Neural progenitor cell (in vitro differentiated cells): ENCODE data around the gene RNF25. TPM values are rescaled to one million over a fixed set of nuclear protein-coding genes. Genes with fewer than 3 reads are reported as not detected.

ENCODE experiments used
- DNase-seq: peaks from one replicate; pipeline ENCODE4 v3.0.0-alpha.2; 2016; ENCODE audit warnings: low spot score
- H2AFZ ChIP-seq: fragments of 200-600 bp; sonication (generic); replicated peaks from 2 replicates; pipeline ENCODE4 v1.6.1; 2016; ENCODE audit warnings: antibody characterized with exemption
- H3F3A ChIP-seq: fragments of 200-600 bp; sonication (generic); 2 replicates; pipeline ENCODE4 v1.6.1; 2016; ENCODE audit warnings: antibody characterized with exemption, low read depth
- H3K27ac ChIP-seq: fragments of 200-600 bp; sonication (generic); 2 replicates; pipeline ENCODE4 v1.5.1; 2016; ENCODE audit warnings: mild to moderate bottlenecking
- H3K27me3 ChIP-seq: fragments of 200-600 bp; sonication (generic); 2 replicates; pipeline ENCODE4 v1.6.1; 2016; ENCODE audit warnings: mild to moderate bottlenecking, moderate library complexity
- H3K36me3 ChIP-seq: fragments of 200-600 bp; sonication (generic); 2 replicates; pipeline ENCODE4 v1.5.1; 2016
- H3K4me1 ChIP-seq: fragments of 200-600 bp; sonication (generic); 2 replicates; pipeline ENCODE4 v1.6.1; 2016; ENCODE audit warnings: mixed run types
- H3K4me2 ChIP-seq: fragments of 200-600 bp; sonication (generic); 2 replicates; pipeline ENCODE4 v1.6.1; 2016
- H3K4me3 ChIP-seq: fragments of 200-600 bp; sonication (generic); 2 replicates; pipeline ENCODE4 v1.5.1; 2016
- H3K79me2 ChIP-seq: fragments of 200-600 bp; sonication (generic); 2 replicates; pipeline ENCODE4 v1.6.1; 2016; ENCODE audit warnings: low read depth
- H3K9ac ChIP-seq: fragments of 200-600 bp; sonication (generic); 2 replicates; pipeline ENCODE4 v1.6.1; 2016
- H3K9me3 ChIP-seq: fragments of 200-600 bp; sonication (generic); 2 replicates; pipeline ENCODE4 v1.5.1; 2016; ENCODE audit warnings: low read depth
- H4K20me1 ChIP-seq: fragments of 200-600 bp; sonication (generic); 2 replicates; pipeline ENCODE4 v1.6.1; 2016; ENCODE audit warnings: low read depth
- H3K27ac Mint-ChIP-seq: 3 replicates; pipeline ENCODE4 v1.8.0; 2021; ENCODE audit warnings: mixed read lengths
- H3K27me3 Mint-ChIP-seq: 2 replicates; pipeline ENCODE4 v1.8.0; 2022; ENCODE audit warnings: low read depth, mild to moderate bottlenecking, inconsistent platforms, moderate library complexity, mixed read lengths; ENCODE audit not compliant: insufficient read depth
- H3K36me3 Mint-ChIP-seq: 3 replicates; pipeline ENCODE4 v1.8.0; 2021; ENCODE audit warnings: mixed read lengths
- H3K4me1 Mint-ChIP-seq: 3 replicates; pipeline ENCODE4 v1.8.0; 2021; ENCODE audit warnings: mixed read lengths
- H3K4me3 Mint-ChIP-seq: 3 replicates; pipeline ENCODE4 v1.8.0; 2021; ENCODE audit warnings: mild to moderate bottlenecking, moderate library complexity, mixed read lengths
- H3K9me3 Mint-ChIP-seq: 3 replicates; pipeline ENCODE4 v1.8.0; 2020; ENCODE audit warnings: mixed read lengths
- CTCF ChIP-seq: fragments of 200-600 bp; sonication (generic); IDR thresholded peaks from 2 replicates; pipeline ENCODE4 v1.5.1; 2017; ENCODE audit warnings: antibody characterized with exemption, mild to moderate bottlenecking
- EZH2 ChIP-seq: fragments of 200-600 bp; sonication (generic); IDR thresholded peaks from 2 replicates; pipeline ENCODE4 v1.6.1; 2017; ENCODE audit warnings: antibody characterized with exemption, mild to moderate bottlenecking, moderate library complexity
- EZH2phosphoT487 ChIP-seq: fragments of 200-600 bp; sonication (generic); IDR thresholded peaks from 2 replicates; pipeline ENCODE4 v1.6.1; 2017; ENCODE audit warnings: antibody characterized with exemption
- total RNA-seq: library from RNA; depleted of rRNA; stranded (reverse); fragments of >200 nt; gene quantifications from 2 replicates; pipeline ENCODE4 v1.2.3, GENCODE V29; 2015; ENCODE audit warnings: low replicate concordance

Gene RNF25
- total RNA-seq, 1 donor from 2014 or later, result 9.6 TPM

GRCh38 chr2:218644721-218645120, 27.1 kb downstream of the RNF25 start:
- Histone ChIP-seq H2AFZ (no peak overlapping the region), H3K4me2 (no peak overlapping the region), H3K9me3 (no peaks in the 10 kb centered on the region), H3K36me3 (peaks cover 4% of the 10 kb centered on the region), H3K27ac (no peak overlapping the region), H4K20me1 (peaks cover 7% of the 10 kb centered on the region), H3K27me3 (no peaks in the 10 kb centered on the region), H3F3A (peaks cover 11% of the 10 kb centered on the region), H3K79me2 (peaks cover 4% of the 10 kb centered on the region), H3K4me1 (no peaks in the 10 kb centered on the region), H3K4me3 (no peak overlapping the region), H3K9ac (no peak overlapping the region)
- H3K27ac Mint-ChIP-seq, result no peak overlapping the region
- no peak for DNase-seq
- no peak for TF ChIP-seq EZH2phosphoT487
- TF ChIP-seq EZH2, result no peak
- no peak for TF ChIP-seq CTCF
- H3K9me3 Mint-ChIP-seq, result no peaks in the 10 kb centered on the region
- H3K36me3 Mint-ChIP-seq, result peaks cover 28% of the 10 kb centered on the region
- H3K4me1 Mint-ChIP-seq, result no peaks in the 10 kb centered on the region
- H3K27me3 Mint-ChIP-seq, result peaks cover 2% of the 10 kb centered on the region
- H3K4me3 Mint-ChIP-seq, result no peak overlapping the region

GRCh38 chr2:218643751-218644310, 28.0 kb downstream of the RNF25 start:
- Histone ChIP-seq H4K20me1 (peaks cover 7% of the 10 kb centered on the region), H3K27ac (no peak overlapping the region), H3K4me3 (no peak overlapping the region), H3K9ac (no peak overlapping the region), H3K4me1 (no peaks in the 10 kb centered on the region), H3K9me3 (no peaks in the 10 kb centered on the region), H3K79me2 (peaks cover 4% of the 10 kb centered on the region), H3K36me3 (peaks cover 4% of the 10 kb centered on the region), H2AFZ (no peak overlapping the region), H3F3A (peaks cover 7% of the 10 kb centered on the region), H3K4me2 (no peak overlapping the region), H3K27me3 (no peaks in the 10 kb centered on the region)
- TF ChIP-seq EZH2 (no peak), EZH2phosphoT487 (no peak), CTCF (no peak)
- H3K36me3 Mint-ChIP-seq, result peaks cover 28% of the 10 kb centered on the region
- peaks cover 2% of the 10 kb centered on the region for H3K27me3 Mint-ChIP-seq
- no peaks in the 10 kb centered on the region for H3K4me1 Mint-ChIP-seq
- H3K27ac Mint-ChIP-seq, result no peak overlapping the region
- no peaks in the 10 kb centered on the region for H3K9me3 Mint-ChIP-seq
- H3K4me3 Mint-ChIP-seq, result no peak overlapping the region
- no peak for DNase-seq

- Histone ChIP-seq H3F3A (peaks cover 2% of the 10 kb centered on the region), H3K4me1 (no peaks in the 10 kb centered on the region), H3K9ac (no peak overlapping the region), H3K36me3 (no peaks in the 10 kb centered on the region), H3K9me3 (no peaks in the 10 kb centered on the region), H3K27me3 (no peaks in the 10 kb centered on the region), H4K20me1 (peaks cover 4% of the 10 kb centered on the region), H3K4me2 (no peak overlapping the region), H3K4me3 (no peak overlapping the region), H2AFZ (no peak overlapping the region), H3K27ac (no peak overlapping the region), H3K79me2 (no peaks in the 10 kb centered on the region)
- no peak for TF ChIP-seq EZH2phosphoT487
- TF ChIP-seq EZH2, result no peak
- TF ChIP-seq CTCF, result no peak
- H3K27ac Mint-ChIP-seq, result no peak overlapping the region
- H3K27me3 Mint-ChIP-seq, result peaks cover 2% of the 10 kb centered on the region
- H3K9me3 Mint-ChIP-seq, result no peaks in the 10 kb centered on the region
- H3K4me1 Mint-ChIP-seq, result no peaks in the 10 kb centered on the region
- H3K4me3 Mint-ChIP-seq, result no peak overlapping the region
- peaks cover 22% of the 10 kb centered on the region for H3K36me3 Mint-ChIP-seq
- DNase-seq, result no peak
Observed at GRCh38 chr2:218642786-218643185, 29.0 kb downstream of the RNF25 start.
